Pulmonary artery endothelial cell (primary cell): ENCODE measurements around the gene ARHGAP10. TPM values are rescaled to one million over a fixed set of nuclear protein-coding genes. Genes with fewer than 3 reads are reported as not detected.

Source experiments
- DNase-seq: peaks from one replicate; pipeline ENCODE4 v3.0.0-alpha.2; 2011; ENCODE audit warnings: low read depth, low spot score
- total RNA-seq: library from RNA; depleted of rRNA; stranded (reverse); fragments of >200 nt; gene quantifications from 2 replicates; pipeline ENCODE4 v1.2.3, GENCODE V29; 2014

The ARHGAP10 gene
- total RNA-seq, 1 donor from 2014 or later: 18.5 TPM

DNA sequence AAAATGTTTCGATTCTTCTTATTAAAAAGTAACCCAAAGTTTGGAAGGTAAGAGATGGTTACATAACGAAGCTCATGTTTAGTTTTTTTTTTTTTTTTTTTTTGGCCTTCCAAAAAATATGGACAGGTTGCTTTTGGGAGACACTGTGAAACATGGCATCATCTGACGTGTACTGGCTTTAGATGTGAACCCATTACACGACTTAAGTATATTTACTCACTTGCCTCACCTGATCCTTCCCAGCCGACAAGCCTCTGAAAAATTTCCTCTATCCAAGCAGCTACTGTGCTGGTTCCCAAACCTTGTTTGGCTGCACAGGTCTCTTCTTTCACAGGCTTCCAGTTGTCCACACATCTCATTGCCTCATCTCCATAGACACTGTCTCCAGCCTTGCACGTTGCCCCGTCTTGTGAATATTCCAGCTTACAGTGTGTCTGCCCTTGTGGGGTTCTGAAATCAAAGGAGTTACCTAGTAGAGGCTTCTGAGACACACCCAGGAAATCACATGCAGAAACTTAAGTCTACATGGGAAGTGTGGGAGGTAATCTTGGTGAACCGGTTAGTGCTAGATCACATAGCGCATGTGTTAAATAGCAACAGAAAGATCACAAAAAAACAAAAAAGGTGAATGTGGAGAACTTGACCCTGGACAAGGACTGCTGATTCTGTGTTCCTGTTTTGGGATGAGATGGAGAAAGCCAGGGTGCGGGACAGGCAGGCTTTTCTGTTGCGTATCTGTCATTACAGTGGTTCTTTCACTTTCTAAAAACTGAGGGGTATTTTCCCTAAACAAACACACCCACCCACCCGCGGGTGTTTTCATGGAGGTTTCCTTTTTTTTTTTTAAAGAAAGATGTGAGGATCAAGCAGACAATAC lies 328.6 kb downstream of the ARHGAP10 start:
- no peak for DNase-seq

DNA sequence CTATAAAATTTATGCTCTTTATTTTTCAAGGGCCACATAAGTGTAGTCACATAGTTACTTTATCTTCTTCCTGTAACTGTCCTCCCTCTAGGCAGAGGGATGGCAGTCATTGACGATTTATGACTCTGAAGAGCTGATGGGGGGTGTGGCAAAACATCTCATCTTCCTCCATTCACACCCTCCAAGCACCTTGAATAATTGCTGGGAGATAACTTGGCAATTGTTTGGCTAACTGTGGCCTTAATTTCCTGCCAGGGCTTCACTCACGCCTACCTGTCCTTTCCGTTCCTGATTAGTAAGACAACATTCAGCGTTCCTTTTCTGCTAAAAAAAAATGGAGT lies 329.2 kb downstream of the ARHGAP10 start:
- DNase-seq: no peak

DNA sequence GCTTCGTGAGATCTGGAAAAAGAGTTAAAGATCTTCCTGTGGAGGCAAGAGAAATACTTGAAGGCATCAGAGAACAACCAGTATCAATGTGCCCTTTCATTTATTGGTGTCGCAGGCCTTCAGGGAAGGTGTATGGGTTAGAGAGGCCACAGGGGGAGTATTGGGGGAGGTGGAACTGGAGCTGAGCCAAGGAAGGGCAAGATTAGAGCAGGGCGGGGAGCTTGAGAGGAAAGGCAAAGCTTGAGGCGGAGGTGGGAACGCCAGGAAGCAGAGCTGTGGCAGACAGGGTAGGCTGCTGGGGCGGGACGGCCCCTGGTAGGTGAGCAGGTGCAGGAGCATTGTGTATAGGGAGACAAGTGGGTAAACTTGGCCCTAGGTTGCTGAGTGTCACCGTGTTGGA lies 329.9 kb downstream of the ARHGAP10 start:
- DNase-seq: no peak

DNA sequence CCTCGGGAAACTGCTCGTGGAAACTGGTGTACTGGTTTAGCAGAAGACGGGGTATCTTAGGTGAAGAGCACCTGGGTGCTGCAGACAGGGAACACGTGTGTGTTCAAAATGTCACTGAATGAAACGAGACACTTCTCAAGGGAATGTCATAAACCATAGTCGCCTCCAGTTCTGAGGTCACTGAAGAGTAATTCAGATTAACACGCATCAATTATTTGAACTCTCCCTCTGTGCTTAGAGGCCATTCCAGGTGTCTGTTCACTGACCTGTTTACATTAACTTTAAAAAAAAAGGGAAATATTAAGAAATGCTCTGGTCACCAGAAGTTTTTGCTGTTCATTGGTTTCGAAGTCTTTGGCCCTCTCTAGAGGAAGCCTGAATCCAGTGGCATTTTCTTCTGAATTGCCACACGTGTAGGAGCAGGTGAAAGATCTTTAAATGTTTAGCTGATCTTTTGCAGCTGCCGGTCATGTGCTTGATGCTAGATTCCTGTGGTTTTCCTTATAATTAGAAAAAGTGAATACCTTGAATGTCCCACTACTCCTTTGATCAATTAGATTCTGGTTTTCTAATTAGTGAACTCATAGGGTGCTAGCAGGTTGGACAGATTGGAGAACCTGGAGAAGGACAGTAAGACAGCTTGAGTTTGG lies 330.5 kb downstream of the ARHGAP10 start:
- no peak for DNase-seq

DNA sequence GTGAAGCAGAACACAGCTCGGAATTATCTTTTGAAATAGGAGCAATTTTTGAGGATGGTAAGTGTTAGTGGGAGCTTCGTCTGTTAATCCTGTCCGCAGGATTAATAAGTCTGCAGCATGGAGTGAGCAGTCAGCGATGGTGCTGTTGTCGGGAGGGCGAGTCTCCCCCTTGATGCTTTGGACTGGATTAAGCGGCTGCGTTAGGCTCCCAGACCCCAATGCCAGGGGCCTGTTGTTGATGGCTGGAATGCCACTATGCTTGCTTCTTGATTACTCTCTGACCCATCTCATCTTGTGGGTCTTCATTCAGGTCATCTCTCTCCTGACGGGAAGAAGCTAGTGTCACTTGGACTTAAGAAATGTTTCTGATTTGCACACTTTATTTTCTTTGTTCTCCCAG lies 332.6 kb downstream of the ARHGAP10 start:
- DNase-seq: no peak

DNA sequence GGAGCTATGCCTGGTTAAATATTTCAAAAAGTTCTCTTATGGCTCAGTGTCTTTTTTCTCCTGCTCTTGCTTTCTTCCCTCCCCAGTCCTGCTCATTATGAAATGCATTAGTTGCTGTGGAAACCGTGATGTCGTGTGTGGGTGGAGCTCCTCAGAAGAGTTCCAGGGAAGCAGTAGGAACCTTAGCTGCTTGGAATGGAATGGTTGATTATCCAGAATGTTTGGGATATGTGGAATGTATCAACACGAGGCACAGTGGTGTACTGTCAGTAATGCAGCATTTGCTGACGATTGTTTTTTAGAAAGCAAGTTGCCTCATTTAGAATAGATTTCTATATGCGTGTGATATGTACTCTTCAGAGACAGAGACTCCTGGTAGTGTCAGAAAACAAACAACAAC lies 333.2 kb downstream of the ARHGAP10 start:
- no peak for DNase-seq

DNA sequence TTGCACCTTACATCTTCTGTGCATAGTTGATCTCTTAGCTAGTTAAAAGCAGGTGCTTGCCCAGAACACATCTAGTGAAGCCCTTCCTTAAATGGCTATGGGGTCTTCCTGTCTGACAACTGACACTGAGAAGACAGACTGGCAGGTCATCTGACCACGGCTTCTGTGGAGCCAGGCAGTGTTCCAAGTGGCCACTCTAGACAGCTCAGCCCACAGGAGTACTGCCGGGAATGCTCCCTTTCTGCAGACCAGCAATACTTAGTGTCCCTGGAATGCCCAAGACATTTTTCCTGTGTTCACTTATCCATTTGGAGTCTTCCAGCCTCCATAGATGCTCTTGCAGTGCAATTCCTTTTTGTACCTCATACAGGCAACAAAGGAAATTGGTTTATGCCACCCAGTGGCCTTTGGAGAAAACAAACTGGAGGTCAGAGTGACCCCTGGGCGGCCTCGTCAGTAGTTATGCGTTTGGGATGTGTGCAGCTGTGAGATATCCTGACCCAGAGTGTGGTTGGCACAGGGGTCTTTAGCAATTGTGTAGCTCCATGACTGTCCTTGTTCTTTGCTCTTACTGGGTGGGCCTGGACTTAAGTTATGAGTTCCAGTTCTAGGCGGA lies 335.5 kb downstream of the ARHGAP10 start:
- DNase-seq: no peak

- no peak for DNase-seq
Observed at GRCh38 chr4:148068065-148068911, 336.4 kb downstream of the ARHGAP10 start.

GRCh38 chr4:148069086-148069894 lies 337.4 kb downstream of the ARHGAP10 start:
- DNase-seq: no peak

- DNase-seq: no peak
Observed at GRCh38 chr4:148069895-148070178, 337.9 kb downstream of the ARHGAP10 start.

- DNase-seq: no peak
Observed at GRCh38 chr4:148071009-148071408, 339.1 kb downstream of the ARHGAP10 start.

GRCh38 chr4:148072789-148073188 lies 340.9 kb downstream of the ARHGAP10 start:
- DNase-seq: no peak

DNA sequence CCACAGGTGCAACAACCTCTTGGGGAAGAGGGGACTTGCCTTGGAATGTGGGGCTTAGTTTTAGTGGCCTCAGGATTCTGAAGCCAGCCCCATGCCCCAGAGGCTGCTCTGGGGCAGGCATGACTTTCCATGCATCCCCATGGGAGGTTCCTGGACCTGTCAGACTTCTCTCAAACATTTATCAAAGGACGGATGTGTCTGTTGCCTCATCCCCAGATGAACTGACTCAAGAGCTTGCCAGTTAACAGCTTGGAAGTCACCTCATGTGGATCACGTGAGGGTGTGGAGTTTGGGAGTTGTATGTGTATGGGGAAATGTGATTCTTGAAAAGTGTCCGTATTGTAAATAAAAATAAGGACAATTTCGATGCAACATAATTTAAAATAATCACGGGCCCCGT lies 341.5 kb downstream of the ARHGAP10 start:
- no peak for DNase-seq

DNA sequence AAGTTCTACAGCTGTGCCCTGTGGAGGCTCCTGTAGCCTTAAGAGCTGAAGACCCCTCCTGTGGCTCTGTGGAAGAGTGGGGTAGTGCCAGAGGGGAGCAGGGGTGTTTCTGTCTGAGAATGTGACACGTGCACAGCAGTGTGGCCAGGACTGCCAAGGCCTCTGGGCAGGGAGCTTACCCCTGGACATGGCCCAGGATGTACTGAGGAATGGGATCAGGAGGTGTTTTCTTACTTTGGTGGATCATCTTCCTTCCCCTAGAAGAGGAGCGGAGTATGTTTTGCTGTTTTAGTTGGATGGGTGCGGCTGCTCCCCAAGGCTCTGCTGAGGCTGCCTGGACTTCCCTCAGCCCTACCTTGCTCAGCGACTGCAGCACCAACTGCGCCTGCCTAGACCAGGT lies 342.6 kb downstream of the ARHGAP10 start:
- DNase-seq: no peak

GRCh38 chr4:148075438-148075837 lies 343.6 kb downstream of the ARHGAP10 start:
- DNase-seq: no peak

- no peak for DNase-seq
Observed at GRCh38 chr4:148076964-148077363, 345.1 kb downstream of the ARHGAP10 start.

- no peak for DNase-seq
Observed at GRCh38 chr4:148077581-148077980, 345.7 kb downstream of the ARHGAP10 start.

GRCh38 chr4:148078061-148078460 lies 346.2 kb downstream of the ARHGAP10 start:
- no peak for DNase-seq

- DNase-seq: no peak
Observed at GRCh38 chr4:148079961-148080360, 348.1 kb downstream of the ARHGAP10 start.

- DNase-seq: no peak
Observed at GRCh38 chr4:148081267-148081666, 349.4 kb downstream of the ARHGAP10 start.

- DNase-seq: no peak
Observed at GRCh38 chr4:148081745-148082144, 349.9 kb downstream of the ARHGAP10 start.
